8988T (cell line): ENCODE results near the gene GRIN2A.
"Not testable (repeated sequence)": the region's sequence is repeated elsewhere in the genome, so short reads cannot be mapped to it uniquely, and the experiment has no call there.

Experiments
- DNase-seq: peaks from one replicate; pipeline ENCODE4 v3.0.0; 2011

Gene GRIN2A

GRCh38 chr16:9908613-9909012 lies 273.6 kb downstream of the GRIN2A start:
- no peak for DNase-seq

GRCh38 chr16:9907752-9908151 lies 274.5 kb downstream of the GRIN2A start:
- DNase-seq: no peak

GRCh38 chr16:9906218-9906617 lies 276.0 kb downstream of the GRIN2A start:
- DNase-seq: no peak

GRCh38 chr16:9904526-9904925 lies 277.7 kb downstream of the GRIN2A start:
- no peak for DNase-seq

GRCh38 chr16:9900576-9900975 lies 281.7 kb downstream of the GRIN2A start:
- DNase-seq: no peak

GRCh38 chr16:9898555-9898954 lies 283.7 kb downstream of the GRIN2A start:
- DNase-seq: no peak

- DNase-seq: no peak
Observed at GRCh38 chr16:9898124-9898523, 284.1 kb downstream of the GRIN2A start.

- DNase-seq: no peak
Observed at GRCh38 chr16:9895817-9896216, 286.4 kb downstream of the GRIN2A start.

- no peak for DNase-seq
Observed at GRCh38 chr16:9885876-9886275, 296.4 kb downstream of the GRIN2A start.

GRCh38 chr16:9885467-9885866 lies 296.8 kb downstream of the GRIN2A start:
- DNase-seq: no peak

GRCh38 chr16:9875981-9876380 lies 306.2 kb downstream of the GRIN2A start:
- not testable (repeated sequence) for DNase-seq

GRCh38 chr16:9874219-9874618 lies 308.0 kb downstream of the GRIN2A start:
- no peak for DNase-seq

GRCh38 chr16:9870962-9871361 lies 311.3 kb downstream of the GRIN2A start:
- no peak for DNase-seq

GRCh38 chr16:9869776-9870175 lies 312.5 kb downstream of the GRIN2A start:
- no peak for DNase-seq

- no peak for DNase-seq
Observed at GRCh38 chr16:9868606-9869149, 313.6 kb downstream of the GRIN2A start.

- DNase-seq: no peak
Observed at GRCh38 chr16:9867176-9867575, 315.1 kb downstream of the GRIN2A start.

GRCh38 chr16:9864461-9864860 lies 317.8 kb downstream of the GRIN2A start:
- no peak for DNase-seq

GRCh38 chr16:9862327-9862726 lies 319.9 kb downstream of the GRIN2A start:
- no peak for DNase-seq

GRCh38 chr16:9860876-9861275 lies 321.4 kb downstream of the GRIN2A start:
- DNase-seq: no peak

- DNase-seq: no peak
Observed at GRCh38 chr16:9859701-9860327, 322.4 kb downstream of the GRIN2A start.

GRCh38 chr16:9854675-9855074 lies 327.6 kb downstream of the GRIN2A start:
- no peak for DNase-seq

- no peak for DNase-seq
Observed at GRCh38 chr16:9852003-9852402, 330.2 kb downstream of the GRIN2A start.

GRCh38 chr16:9850817-9851216 lies 331.4 kb downstream of the GRIN2A start:
- DNase-seq: no peak

- DNase-seq: no peak
Observed at GRCh38 chr16:9849697-9850245, 332.5 kb downstream of the GRIN2A start.

GRCh38 chr16:9847146-9847545 lies 335.1 kb downstream of the GRIN2A start:
- DNase-seq: no peak
